ENCODE data around the gene ELK4. TPM values are rescaled to one million over a fixed set of nuclear protein-coding genes. Genes with fewer than 3 reads are reported as not detected.
A peak's percentile ranks its signal among the peaks of the same experiment; 100 is the strongest.

The ELK4 gene
- total RNA-seq, 1 experiment from 2014 or later, result 31.2 TPM

- H3K79me1 ChIP-seq (ENCODE audit: insufficient read depth, low read depth, low read length, poor library complexity, severe bottlenecking), result no peaks in the 10 kb centered on the region
- H3K9ac ChIP-seq (ENCODE audit: extremely low read depth, insufficient read length, low read length), result no peak overlapping the region
- H2BK15ac ChIP-seq (ENCODE audit: low read depth, low read length), result no peak overlapping the region
- H2BK20ac ChIP-seq (ENCODE audit: low read depth, low read length, poor library complexity, severe bottlenecking), result no peak overlapping the region
- no peak overlapping the region for H4K5ac ChIP-seq (ENCODE audit: insufficient read length, low read depth, low read length)
- H3K79me2 ChIP-seq (ENCODE audit: insufficient read depth, low read length), result no peaks in the 10 kb centered on the region
- no peak overlapping the region for H3K27ac Mint-ChIP-seq
- no peak overlapping the region for H2BK12ac ChIP-seq (ENCODE audit: insufficient read length, low read depth, low read length)
- peak overlapping the region in 1 of 2 experiments; percentile 38; a peak in 1 of 5 replicates for H3K4me3 Mint-ChIP-seq
- H3K4me1 Mint-ChIP-seq, result peaks cover 17 to 24% of the 10 kb centered on the region in 2 experiments
- no peaks in the 10 kb centered on the region for H3K4me1 ChIP-seq (ENCODE audit: insufficient read depth, low read length)
- H3K23ac ChIP-seq (ENCODE audit: insufficient read length, low read depth, low read length), result no peak overlapping the region
- H3K36me3 Mint-ChIP-seq (ENCODE audit: insufficient read depth in 1 of 3, low read depth in 3 of 3), result no peaks in the 10 kb centered on the region; a peak in 1 of 7 replicates
- no peak overlapping the region for H4K91ac ChIP-seq (ENCODE audit: insufficient read length, low read depth, low read length)
- H2BK120ac ChIP-seq (ENCODE audit: low read depth, low read length, poor library complexity, severe bottlenecking), result no peak overlapping the region
- no peak overlapping the region for H3K14ac ChIP-seq (ENCODE audit: insufficient read depth, low read length)
- WGBS (ENCODE audit: extremely low coverage, insufficient read length, low lambda C conversion rate), result no CpG with 5 or more reads among the region's 2 CpGs
- H2AK5ac ChIP-seq (ENCODE audit: insufficient read length, low read length), result no peak overlapping the region
- H3K18ac ChIP-seq (ENCODE audit: insufficient read length, low read depth, low read length), result no peak overlapping the region
- H3T11ph ChIP-seq (ENCODE audit: low read length), result no peak overlapping the region
- H3K27me3 Mint-ChIP-seq (ENCODE audit: low read depth), result peaks cover 87% of the 10 kb centered on the region
- DNase-seq, result no peak
- no peak overlapping the region for H2AFZ ChIP-seq (ENCODE audit: low read length)
- H3K4ac ChIP-seq (ENCODE audit: low read depth, low read length), result no peak overlapping the region
- H4K20me1 ChIP-seq (ENCODE audit: control insufficient read depth, insufficient read depth, insufficient read length), result no peaks in the 10 kb centered on the region
- H3K4me2 ChIP-seq (ENCODE audit: insufficient read depth, insufficient read length, low read length), result no peak overlapping the region
- H2BK5ac ChIP-seq (ENCODE audit: insufficient read length, low read length), result no peak overlapping the region
- no peak overlapping the region for H3K27ac ChIP-seq (ENCODE audit: insufficient read length, low read depth, low read length)
- TF ChIP-seq CTCF (conservative IDR thresholded peaks at IDR 0.05), result no peak
- H3K9me3 ChIP-seq (ENCODE audit: control insufficient read depth, low read depth, low read length), result no peaks in the 10 kb centered on the region
- H3K9me3 Mint-ChIP-seq, result no peaks in the 10 kb centered on the region
- no peak overlapping the region for H3K56ac ChIP-seq (ENCODE audit: insufficient read length, low read depth, low read length)
- no peak overlapping the region for H4K8ac ChIP-seq (replicated peaks; ENCODE audit: insufficient read length, low read depth, low read length)
- H3K23me2 ChIP-seq (ENCODE audit: insufficient read length, low read depth, low read length, poor library complexity, severe bottlenecking), result peaks cover 3% of the 10 kb centered on the region
- peaks cover 21% of the 10 kb centered on the region; the same call in 1 of the 2 replicates for H3K27me3 ChIP-seq (ENCODE audit: insufficient read depth, low read length)
Measured at GRCh38 chr1:205570796-205571537, 60.8 kb downstream of the ELK4 start.
